Measurements from ENCODE around the gene FOXN1.

FOXN1 gene

GRCh38 chr17:28530250-28530649 is 24.1 kb downstream of the FOXN1 start:
- no peak overlapping the region for H3K4me3 ChIP-seq (ENCODE audit: low read depth in 1 of 2, low read length in 2 of 2)
- peaks cover 0 to 4% of the 10 kb centered on the region in 2 donors for H3K27me3 ChIP-seq (ENCODE audit: control insufficient read depth in 1 of 2, insufficient read depth in 2 of 2, low read length in 2 of 2)
- H3K4me1 ChIP-seq (ENCODE audit: insufficient read depth, low read length) = no peaks in the 10 kb centered on the region
- H3K9me3 ChIP-seq (ENCODE audit: low read length) = no peaks in the 10 kb centered on the region
- no peaks in the 10 kb centered on the region for H3K36me3 ChIP-seq (ENCODE audit: insufficient read depth, low read length)
- no peak overlapping the region for H3K27ac ChIP-seq (ENCODE audit: low read depth, low read length)
- no peak overlapping the region for H3K9ac ChIP-seq (ENCODE audit: low read length)

DNA sequence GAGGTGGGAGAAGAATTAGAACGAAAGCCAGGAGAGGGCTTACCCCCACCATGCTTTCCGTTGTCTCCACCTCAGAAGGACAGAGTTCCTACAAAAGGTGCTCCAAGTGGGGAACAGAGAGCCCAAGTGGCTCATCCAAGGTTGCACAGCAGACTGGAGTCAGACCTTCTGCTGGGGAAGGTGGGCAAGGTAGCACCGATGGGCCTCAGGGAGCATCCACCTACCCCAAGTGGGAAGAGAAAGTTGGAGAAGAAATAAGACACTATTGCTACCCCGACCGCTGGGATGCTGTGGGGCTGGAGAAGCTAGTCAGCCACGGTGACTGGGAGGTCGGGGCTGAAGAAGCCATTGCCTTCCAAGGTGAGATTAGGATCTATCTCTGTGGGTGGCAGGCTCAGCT is 24.8 kb downstream of the FOXN1 start:
- H3K9ac ChIP-seq (ENCODE audit: low read length) = no peak overlapping the region
- no peaks in the 10 kb centered on the region for H3K36me3 ChIP-seq (ENCODE audit: insufficient read depth, low read length)
- H3K9me3 ChIP-seq (ENCODE audit: low read length) = no peaks in the 10 kb centered on the region
- no peaks in the 10 kb centered on the region for H3K4me1 ChIP-seq (ENCODE audit: insufficient read depth, low read length)
- H3K27ac ChIP-seq (ENCODE audit: low read depth, low read length) = no peak overlapping the region
- H3K4me3 ChIP-seq (ENCODE audit: low read depth in 1 of 2, low read length in 2 of 2) = no peak overlapping the region
- peaks cover 0 to 4% of the 10 kb centered on the region in 2 donors for H3K27me3 ChIP-seq (ENCODE audit: control insufficient read depth in 1 of 2, insufficient read depth in 2 of 2, low read length in 2 of 2)

- Histone ChIP-seq H3K36me3 (ENCODE audit: insufficient read depth, low read length) (no peaks in the 10 kb centered on the region), H3K9me3 (ENCODE audit: low read length) (no peaks in the 10 kb centered on the region), H3K9ac (ENCODE audit: low read length) (no peak overlapping the region), H3K4me1 (ENCODE audit: insufficient read depth, low read length) (no peaks in the 10 kb centered on the region), H3K27me3 (ENCODE audit: control insufficient read depth in 1 of 2, insufficient read depth in 2 of 2, low read length in 2 of 2) (peaks cover 0 to 4% of the 10 kb centered on the region in 2 donors), H3K27ac (ENCODE audit: low read depth, low read length) (no peak overlapping the region), H3K4me3 (ENCODE audit: low read depth in 1 of 2, low read length in 2 of 2) (no peak overlapping the region)
Observed at GRCh38 chr17:28532050-28532960, 26.2 kb downstream of the FOXN1 start.

DNA sequence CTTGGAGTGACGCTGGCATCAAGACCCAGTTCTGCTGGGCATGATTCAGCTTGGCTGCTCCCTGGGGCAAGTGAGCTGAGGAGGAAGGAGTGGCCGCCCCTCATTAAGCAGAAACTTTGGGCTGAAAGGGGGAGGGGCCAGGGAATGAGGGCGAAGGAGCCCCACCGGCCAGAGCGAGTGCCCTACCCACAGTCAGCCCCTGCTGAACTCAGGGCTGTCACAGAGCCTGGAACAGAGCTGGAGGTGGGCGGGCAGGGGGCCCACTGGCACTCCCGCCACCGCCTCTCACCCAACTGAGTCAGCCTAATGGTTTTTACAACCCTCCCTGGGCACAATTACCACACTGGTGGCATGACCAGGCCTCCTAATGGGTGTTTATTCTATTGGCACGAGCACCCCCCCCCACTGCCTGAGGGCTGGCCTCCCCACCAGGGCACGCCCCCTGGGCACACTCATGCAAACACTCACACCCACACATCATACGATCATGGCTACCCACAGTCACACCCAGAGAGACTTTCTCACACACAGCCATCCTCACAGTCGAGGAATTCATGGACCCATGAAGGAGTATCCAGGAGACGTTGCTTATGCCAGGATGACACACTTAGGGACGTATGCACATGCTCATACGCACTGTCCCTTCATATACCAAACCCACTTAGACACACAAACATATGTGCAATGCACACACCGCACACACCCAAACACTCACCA is 27.1 kb downstream of the FOXN1 start:
- H3K4me1 ChIP-seq (ENCODE audit: insufficient read depth, low read length) = no peaks in the 10 kb centered on the region
- H3K4me3 ChIP-seq (ENCODE audit: low read depth in 1 of 2, low read length in 2 of 2) = no peak overlapping the region
- no peaks in the 10 kb centered on the region for H3K9me3 ChIP-seq (ENCODE audit: low read length)
- peaks cover 0 to 4% of the 10 kb centered on the region in 2 donors for H3K27me3 ChIP-seq (ENCODE audit: control insufficient read depth in 1 of 2, insufficient read depth in 2 of 2, low read length in 2 of 2)
- no peak overlapping the region for H3K9ac ChIP-seq (ENCODE audit: low read length)
- H3K27ac ChIP-seq (ENCODE audit: low read depth, low read length) = no peak overlapping the region
- H3K36me3 ChIP-seq (ENCODE audit: insufficient read depth, low read length) = no peaks in the 10 kb centered on the region

DNA sequence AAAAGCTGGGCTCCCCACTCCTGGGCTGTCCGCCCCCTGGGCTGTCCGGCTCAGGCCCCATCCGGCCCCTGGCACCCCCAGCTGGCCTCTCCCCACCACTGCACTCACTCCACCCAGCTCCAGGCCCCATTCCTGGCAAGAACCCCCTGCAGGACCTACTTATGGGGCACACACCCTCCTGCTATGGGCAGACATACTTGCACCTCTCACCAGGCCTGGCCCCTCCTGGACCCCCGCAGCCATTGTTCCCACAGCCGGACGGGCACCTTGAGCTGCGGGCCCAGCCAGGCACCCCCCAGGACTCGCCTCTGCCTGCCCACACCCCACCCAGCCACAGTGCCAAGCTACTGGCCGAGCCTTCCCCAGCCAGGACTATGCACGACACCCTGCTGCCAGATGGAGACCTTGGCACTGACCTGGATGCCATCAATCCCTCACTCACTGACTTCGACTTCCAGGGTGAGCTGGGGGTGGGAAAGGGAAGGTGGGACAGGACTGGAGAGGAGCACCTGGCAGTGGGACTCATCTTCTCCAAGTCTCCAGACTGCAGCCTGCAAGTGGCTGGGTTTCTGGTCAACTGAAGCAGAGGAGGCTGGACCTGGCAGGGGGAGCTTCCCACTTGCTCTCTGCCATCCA is 28.7 kb downstream of the FOXN1 start:
- no peaks in the 10 kb centered on the region for H3K36me3 ChIP-seq (ENCODE audit: insufficient read depth, low read length)
- H3K27ac ChIP-seq (ENCODE audit: low read depth, low read length) = no peak overlapping the region
- no peaks in the 10 kb centered on the region for H3K9me3 ChIP-seq (ENCODE audit: low read length)
- no peak overlapping the region for H3K9ac ChIP-seq (ENCODE audit: low read length)
- no peak overlapping the region for H3K4me3 ChIP-seq (ENCODE audit: low read depth in 1 of 2, low read length in 2 of 2)
- no peaks in the 10 kb centered on the region for H3K4me1 ChIP-seq (ENCODE audit: insufficient read depth, low read length)
- H3K27me3 ChIP-seq (ENCODE audit: control insufficient read depth in 1 of 2, insufficient read depth in 2 of 2, low read length in 2 of 2) = peaks cover 0 to 4% of the 10 kb centered on the region in 2 donors

DNA sequence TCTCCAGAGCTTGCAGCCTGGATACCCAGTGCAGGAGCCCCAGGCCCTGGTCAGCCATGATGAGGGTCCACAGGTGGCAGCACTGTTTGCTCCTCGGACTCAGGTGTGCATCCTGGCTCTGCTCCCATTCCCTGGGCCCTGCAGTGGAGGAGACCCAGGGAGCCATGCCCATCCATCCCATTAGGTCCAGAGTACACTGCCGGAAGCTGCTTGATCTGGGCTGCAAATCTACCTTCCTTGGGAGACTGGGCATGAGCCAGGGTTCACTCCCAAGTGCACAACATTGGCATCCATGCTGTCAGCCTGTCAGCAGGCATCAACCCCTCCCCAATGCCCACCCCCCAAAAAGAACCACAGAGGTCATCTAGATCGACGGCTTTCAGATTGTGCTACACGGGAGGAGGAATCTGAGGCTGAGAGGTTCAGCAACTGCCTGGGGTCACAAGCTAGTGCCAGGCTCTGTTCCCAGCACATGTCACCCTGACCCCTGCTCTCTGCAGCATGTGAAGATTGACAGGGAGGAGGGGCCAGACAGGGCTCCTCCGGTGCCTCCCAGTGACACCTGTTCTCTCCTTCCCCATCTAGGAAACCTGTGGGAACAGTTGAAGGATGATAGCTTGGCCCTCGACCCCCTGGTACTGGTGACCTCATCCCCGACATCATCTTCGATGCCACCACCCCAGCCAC is 30.5 kb downstream of the FOXN1 start:
- Histone ChIP-seq H3K9me3 (ENCODE audit: low read length) (no peaks in the 10 kb centered on the region), H3K4me3 (ENCODE audit: low read depth in 1 of 2, low read length in 2 of 2) (no peak overlapping the region), H3K27me3 (ENCODE audit: control insufficient read depth in 1 of 2, insufficient read depth in 2 of 2, low read length in 2 of 2) (peaks cover 0 to under 1% of the 10 kb centered on the region in 2 donors), H3K4me1 (ENCODE audit: insufficient read depth, low read length) (no peaks in the 10 kb centered on the region), H3K36me3 (ENCODE audit: insufficient read depth, low read length) (no peaks in the 10 kb centered on the region), H3K27ac (ENCODE audit: low read depth, low read length) (no peak overlapping the region), H3K9ac (ENCODE audit: low read length) (no peak overlapping the region)

DNA sequence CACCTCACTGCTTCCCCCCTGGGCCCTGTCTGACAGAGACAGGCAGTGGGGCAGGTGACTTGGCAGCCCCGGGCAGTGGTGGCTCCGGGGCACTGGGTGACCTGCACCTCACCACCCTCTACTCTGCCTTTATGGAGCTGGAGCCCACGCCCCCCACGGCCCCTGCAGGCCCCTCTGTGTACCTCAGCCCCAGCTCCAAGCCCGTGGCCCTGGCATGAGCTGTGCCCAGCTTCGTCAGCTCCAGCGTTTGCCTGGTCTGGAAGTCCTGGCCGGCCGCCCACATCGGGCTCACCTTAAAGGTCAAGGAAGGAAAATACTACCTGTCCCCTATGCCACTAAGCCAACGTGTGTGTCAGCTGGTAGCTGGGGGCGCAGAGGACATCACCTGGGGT is 31.1 kb downstream of the FOXN1 start:
- Histone ChIP-seq H3K9me3 (ENCODE audit: low read length) (no peaks in the 10 kb centered on the region), H3K27ac (ENCODE audit: low read depth, low read length) (no peak overlapping the region), H3K36me3 (ENCODE audit: insufficient read depth, low read length) (no peaks in the 10 kb centered on the region), H3K4me1 (ENCODE audit: insufficient read depth, low read length) (no peaks in the 10 kb centered on the region), H3K27me3 (ENCODE audit: control insufficient read depth in 1 of 2, insufficient read depth in 2 of 2, low read length in 2 of 2) (no peaks in the 10 kb centered on the region), H3K9ac (ENCODE audit: low read length) (no peak overlapping the region), H3K4me3 (ENCODE audit: low read depth in 1 of 2, low read length in 2 of 2) (no peak overlapping the region)

DNA sequence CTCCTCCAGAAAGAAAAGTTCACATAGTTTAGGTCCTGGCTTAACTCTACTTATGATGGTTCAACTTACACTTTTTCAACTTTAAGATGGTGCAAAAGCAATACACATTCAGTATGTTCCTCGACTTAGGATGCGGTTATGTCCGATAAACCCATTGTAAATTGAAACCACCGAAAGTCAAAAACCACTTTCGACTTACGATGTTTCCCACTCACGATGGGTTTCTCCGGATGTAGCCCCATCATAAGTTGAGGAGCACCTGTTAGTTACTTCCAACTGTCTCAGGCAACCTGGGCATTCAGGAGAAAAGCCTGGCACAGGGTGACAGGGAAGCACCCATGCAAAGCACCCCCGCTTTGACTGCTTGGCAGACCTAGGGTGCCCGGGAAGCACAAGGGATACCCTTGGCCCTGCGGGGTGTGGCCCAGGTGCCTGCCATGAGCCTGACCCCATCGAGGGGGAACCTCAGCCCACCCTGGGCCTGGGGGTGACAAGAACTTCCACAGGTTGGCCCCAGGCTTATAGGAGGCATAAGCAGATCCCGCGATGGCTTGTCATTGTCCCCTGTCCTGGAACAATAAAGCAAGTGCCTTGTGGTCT is 32.2 kb downstream of the FOXN1 start:
- no peak overlapping the region for H3K4me3 ChIP-seq (ENCODE audit: low read depth in 1 of 2, low read length in 2 of 2)

DNA sequence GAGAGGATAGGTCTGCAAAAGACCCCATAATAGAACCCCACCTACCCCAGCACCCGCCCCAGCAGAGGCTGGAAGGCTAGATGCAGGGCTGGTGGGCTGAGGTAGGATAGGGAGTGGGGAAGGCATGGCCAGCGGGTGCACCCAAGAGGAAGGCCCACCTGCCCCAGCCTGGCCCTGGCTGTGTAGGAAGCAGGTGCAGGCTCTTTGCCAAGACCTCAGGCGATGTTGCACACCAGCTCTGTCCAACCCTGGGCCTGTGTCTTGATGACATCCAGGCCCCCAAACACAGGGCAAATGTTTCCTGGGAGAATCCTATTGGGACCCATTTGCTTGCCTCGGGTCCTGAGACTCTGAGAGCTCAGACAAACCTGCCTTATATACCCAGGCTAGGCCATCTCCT is 34.1 kb downstream of the FOXN1 start:
- Histone ChIP-seq H3K9me3 (ENCODE audit: low read length) (no peaks in the 10 kb centered on the region), H3K9ac (ENCODE audit: low read length) (no peak overlapping the region), H3K27ac (ENCODE audit: low read depth, low read length) (no peak overlapping the region), H3K36me3 (ENCODE audit: insufficient read depth, low read length) (no peaks in the 10 kb centered on the region), H3K4me1 (ENCODE audit: insufficient read depth, low read length) (no peaks in the 10 kb centered on the region), H3K27me3 (ENCODE audit: control insufficient read depth in 1 of 2, insufficient read depth in 2 of 2, low read length in 2 of 2) (no peaks in the 10 kb centered on the region), H3K4me3 (ENCODE audit: low read depth in 1 of 2, low read length in 2 of 2) (no peak overlapping the region)

More for the DNA sequence above, 32.2 kb downstream of the FOXN1 start:
- Histone ChIP-seq H3K27ac (ENCODE audit: low read depth, low read length) (no peak overlapping the region), H3K9me3 (ENCODE audit: low read length) (no peaks in the 10 kb centered on the region), H3K36me3 (ENCODE audit: insufficient read depth, low read length) (no peaks in the 10 kb centered on the region), H3K9ac (ENCODE audit: low read length) (no peak overlapping the region), H3K4me1 (ENCODE audit: insufficient read depth, low read length) (no peaks in the 10 kb centered on the region), H3K27me3 (ENCODE audit: control insufficient read depth in 1 of 2, insufficient read depth in 2 of 2, low read length in 2 of 2) (no peaks in the 10 kb centered on the region)

- Histone ChIP-seq H3K4me3 (ENCODE audit: low read depth in 1 of 2, low read length in 2 of 2) (no peak overlapping the region), H3K36me3 (ENCODE audit: insufficient read depth, low read length) (no peaks in the 10 kb centered on the region), H3K4me1 (ENCODE audit: insufficient read depth, low read length) (no peaks in the 10 kb centered on the region), H3K27ac (ENCODE audit: low read depth, low read length) (no peak overlapping the region), H3K9me3 (ENCODE audit: low read length) (no peaks in the 10 kb centered on the region), H3K9ac (ENCODE audit: low read length) (no peak overlapping the region), H3K27me3 (ENCODE audit: control insufficient read depth in 1 of 2, insufficient read depth in 2 of 2, low read length in 2 of 2) (no peaks in the 10 kb centered on the region)
Observed at GRCh38 chr17:28541439-28541838, 35.3 kb downstream of the FOXN1 start.

Measured in muscle layer of colon (tissue), 2 donors.